Inflammatory macrophage (primary cell): ENCODE measurements around the gene KLHDC1.
A peak's percentile ranks its signal among the peaks of the same experiment; 100 is the strongest.
"Not testable (repeated sequence)": the region's sequence is repeated elsewhere in the genome, so short reads cannot be mapped to it uniquely, and the experiment has no call there.

Experiments
- DNase-seq, 2 donors: peaks; one replicate each; pipeline ENCODE4 v3.0.0-alpha.2; 2020 to 2022

Gene KLHDC1

GRCh38 chr14:49727171-49727570 lies 34.3 kb downstream of the KLHDC1 start:
- DNase-seq, result no peak

DNA sequence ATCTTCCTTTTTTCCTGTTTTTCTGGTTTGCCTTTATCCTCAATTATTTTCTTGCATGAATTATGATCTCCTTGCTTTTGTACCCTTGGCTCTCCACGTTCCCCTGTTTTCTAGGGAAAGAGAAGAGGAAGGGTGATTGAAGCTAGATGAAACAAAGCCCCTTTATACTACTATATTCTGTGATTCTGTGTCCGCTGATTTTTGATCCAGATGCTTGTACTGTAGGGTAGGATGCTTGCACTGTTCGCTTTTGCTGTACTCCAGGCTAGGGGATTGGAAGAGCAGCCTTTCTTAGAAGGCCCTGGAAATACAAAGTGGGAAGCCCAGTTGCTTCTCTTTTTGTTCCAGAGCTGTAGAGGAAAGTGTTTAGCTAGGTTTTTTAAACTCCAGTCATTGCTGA lies 40.0 kb downstream of the KLHDC1 start:
- no peak for DNase-seq

DNA sequence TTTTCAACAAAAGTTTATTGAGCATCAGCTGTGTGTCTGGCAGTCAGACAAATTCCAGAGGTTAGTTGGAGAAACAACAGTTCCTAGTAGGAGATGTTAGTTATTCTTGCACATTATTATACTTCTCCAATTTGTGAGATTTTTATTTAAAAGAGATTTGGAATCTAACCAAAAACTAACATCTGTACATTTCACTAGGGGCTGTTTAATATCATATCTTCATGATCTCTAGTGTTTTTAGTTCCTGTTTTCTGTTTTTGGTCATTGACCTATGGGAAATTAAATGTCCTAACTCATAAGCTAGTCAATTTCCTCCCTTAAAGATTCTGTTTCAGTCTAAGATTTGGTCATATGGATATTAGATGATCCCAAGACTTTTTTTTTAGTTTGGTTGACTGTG lies 40.9 kb downstream of the KLHDC1 start:
- no peak for DNase-seq

GRCh38 chr14:49735669-49736068 lies 42.7 kb downstream of the KLHDC1 start:
- not testable (repeated sequence) for DNase-seq

DNA sequence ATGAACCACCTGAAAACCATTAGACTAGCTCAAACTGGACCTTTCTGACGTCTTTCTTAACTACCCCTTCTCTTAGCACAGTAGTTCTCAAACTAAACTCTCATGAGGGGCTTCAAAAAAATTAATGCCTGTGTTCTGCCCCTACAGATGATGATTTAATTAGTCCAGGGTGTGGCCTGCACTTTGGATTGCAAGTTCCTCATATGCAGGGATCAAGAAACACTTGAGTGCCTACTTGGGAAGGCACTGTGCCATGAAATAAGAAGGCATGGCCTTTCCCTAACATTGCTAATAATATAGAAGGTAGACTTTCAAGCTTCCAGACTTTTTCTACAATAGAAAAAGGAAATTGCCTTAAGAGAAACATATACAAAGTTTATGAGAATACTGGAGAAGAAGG lies 52.3 kb downstream of the KLHDC1 start:
- DNase-seq, result no peak

- not testable (repeated sequence) for DNase-seq
These were observed 53.6 kb downstream of the KLHDC1 start for GRCh38 chr14:49746476-49746875.

GRCh38 chr14:49754570-49755097 lies 61.7 kb downstream of the KLHDC1 start:
- no peak for DNase-seq

GRCh38 chr14:49755378-49755777 lies 62.5 kb downstream of the KLHDC1 start:
- no peak for DNase-seq

DNA sequence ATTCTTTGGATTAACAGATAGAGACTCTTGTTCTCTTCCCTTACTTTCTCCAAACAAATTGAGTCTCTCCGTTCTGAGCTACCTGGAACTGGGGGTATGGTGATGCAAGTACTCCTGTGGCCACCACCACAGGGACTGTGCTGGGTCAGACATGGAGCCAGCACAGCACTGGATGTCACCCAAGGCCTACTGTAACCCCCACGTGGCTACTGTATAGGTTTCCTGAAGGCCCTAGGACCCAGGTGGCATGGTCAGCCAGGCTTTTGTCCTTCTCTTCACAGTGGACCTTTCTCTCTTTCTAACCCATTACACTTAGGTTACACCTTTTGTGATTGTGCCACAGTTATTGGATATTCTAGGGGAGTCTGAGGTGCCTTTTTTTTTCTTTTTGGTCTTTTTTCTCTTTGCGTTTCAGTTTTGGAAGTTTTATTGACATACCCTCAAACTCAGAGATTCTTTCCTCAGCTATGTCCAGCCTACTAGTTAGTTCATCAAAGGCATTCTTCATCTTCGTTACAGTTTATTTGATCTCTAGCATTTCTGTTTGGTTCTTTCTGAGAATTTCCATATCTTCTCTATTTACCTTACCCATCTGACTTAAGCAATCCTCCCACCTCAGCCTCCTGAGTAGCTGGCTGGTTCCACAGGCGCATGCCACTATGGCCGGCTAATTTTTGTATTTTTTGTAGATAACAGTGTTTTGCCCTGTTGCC lies 69.1 kb downstream of the KLHDC1 start:
- DNase-seq, result no peak

DNA sequence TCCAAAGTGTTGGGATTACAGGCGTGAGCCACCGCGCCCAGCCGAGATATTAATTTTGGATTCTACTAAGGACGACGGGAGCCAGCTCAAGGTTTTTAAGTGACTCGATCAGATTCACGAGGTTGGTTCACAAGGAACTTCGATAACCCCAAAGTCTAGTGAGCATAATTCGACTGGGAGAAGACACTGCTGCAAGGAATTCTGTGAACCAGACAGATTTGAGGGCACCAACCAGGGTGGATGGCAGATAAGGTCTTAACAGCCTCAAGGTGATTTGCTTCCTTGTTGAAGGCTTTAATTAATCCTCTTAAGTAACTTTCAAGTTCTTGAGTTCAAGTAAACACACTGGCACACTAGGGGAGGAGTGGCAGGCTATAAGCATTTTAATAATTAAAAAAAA lies 73.9 kb downstream of the KLHDC1 start:
- no peak for DNase-seq

GRCh38 chr14:49767270-49767570 lies 74.3 kb downstream of the KLHDC1 start:
- no peak for DNase-seq

DNA sequence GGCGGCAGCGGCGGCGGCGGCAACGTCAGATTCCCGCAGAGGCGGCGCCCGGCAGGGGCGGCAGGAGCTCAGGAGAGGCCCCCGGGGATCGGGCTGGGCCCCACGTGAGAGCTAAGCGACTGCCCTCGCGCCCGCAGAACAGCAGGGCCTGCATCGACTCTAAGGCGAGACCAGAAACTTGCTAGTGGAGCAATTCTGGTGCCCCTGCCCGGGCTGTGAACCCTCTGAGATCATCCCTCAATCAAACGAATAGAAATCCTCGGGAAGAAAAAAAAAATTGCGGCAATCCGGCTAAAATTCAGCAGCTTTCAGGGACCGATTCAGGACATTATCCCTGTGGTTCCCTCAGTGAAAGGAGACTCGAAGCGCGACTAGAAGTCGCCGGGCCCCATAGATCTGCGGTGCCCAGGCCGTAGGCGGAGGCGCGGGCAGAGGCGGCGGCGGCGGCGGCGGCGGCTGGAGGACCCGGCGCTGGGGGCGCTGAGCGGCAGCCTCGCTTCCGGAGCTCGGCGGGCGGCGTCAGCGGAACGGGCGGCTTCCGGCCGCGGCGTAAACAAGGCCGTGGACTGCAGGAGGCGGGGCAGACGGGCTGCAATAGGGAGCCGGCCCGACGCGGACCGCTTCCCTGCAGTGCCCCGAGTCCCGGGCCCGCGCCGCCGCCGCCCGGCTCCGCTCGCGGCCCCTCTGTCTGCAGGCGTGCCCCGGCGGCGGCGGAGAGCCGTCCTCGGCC lies 74.8 kb downstream of the KLHDC1 start, which contains the start of gene KLHDC2:
TSS of gene KLHDC2 (plus strand) at position 583 of the 730 bp plus-strand sequence. CDS start 316 bp downstream, outside the sequence.
- DNase-seq, result peak; percentile 89 to 94

- DNase-seq, result peak; percentile 59 to 80
These were observed 75.6 kb downstream of the KLHDC1 start for GRCh38 chr14:49768301-49769121.

- no peak for DNase-seq
These were observed 76.3 kb downstream of the KLHDC1 start for GRCh38 chr14:49769171-49769570.

DNA sequence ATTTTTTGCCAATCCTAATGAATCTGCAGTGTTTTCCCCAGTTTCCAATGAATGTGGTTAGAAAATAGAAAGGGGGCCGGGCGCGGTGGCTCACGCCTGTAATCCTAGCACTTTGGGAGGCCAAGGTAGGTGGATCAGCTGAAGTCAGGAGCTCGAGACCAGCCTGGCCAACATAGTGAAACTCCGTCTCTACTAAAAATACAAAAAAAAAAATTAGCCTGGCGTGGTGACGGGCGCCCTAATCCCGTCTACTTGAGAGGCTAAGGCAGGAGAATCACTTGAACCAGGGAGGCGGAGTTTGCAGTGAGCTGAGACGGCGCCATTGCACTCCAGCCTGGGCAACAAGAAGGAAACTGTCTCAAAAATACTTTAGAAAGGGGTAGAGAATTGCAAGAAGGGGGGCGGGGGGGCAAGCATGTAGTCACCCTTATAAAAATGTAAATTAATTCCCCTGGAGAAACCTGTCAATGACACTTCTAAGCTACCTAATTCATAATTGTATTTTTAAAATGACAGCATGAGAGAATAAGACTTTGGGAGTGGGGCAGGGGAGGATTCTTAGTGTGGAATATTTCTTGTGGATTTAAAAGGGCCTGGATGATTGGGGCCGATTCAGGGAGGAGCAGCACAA lies 76.8 kb downstream of the KLHDC1 start:
- DNase-seq, result no peak

- DNase-seq, result no peak
These were observed 77.4 kb downstream of the KLHDC1 start for GRCh38 chr14:49770212-49770817.

DNA sequence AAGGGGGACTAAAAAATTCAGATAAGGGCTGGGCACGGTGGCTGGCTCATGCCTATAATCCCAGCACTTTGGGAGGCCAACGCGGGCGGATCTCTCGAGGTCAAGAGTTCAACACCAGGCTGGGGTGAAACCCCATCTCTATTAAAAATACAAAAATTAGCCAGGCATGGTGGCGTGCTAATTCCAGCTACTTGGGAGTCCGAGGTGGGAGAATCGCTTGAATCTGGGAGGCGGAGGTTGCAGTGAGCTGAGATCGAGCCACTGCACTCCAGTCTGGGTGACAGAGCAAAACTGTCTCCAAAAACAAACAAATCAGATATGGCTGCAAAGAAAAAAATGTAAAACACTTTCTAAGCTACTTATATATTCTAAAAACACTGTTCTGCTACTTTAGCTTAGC lies 78.8 kb downstream of the KLHDC1 start:
- not testable (repeated sequence) for DNase-seq

- DNase-seq, result no peak
These were observed 81.2 kb downstream of the KLHDC1 start for GRCh38 chr14:49774106-49774505.

DNA sequence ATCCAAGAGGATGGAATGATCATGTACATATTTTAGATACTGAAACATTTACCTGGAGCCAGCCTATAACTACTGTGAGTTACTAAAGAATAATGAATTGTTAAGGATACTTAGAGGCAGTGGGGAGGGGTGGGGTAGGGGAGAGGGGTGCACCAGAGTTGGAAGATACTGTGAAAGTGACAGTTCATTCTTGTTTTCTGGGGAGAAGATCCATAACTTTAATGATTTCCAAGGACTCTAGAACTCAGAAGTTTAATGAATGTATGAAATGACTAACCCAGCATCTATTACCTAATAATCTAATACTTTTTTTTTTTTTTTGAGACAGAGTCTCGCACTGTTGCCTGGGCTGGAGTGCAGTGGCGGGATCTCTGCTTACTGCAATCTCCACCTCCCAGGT lies 85.5 kb downstream of the KLHDC1 start:
- no peak for DNase-seq

DNA sequence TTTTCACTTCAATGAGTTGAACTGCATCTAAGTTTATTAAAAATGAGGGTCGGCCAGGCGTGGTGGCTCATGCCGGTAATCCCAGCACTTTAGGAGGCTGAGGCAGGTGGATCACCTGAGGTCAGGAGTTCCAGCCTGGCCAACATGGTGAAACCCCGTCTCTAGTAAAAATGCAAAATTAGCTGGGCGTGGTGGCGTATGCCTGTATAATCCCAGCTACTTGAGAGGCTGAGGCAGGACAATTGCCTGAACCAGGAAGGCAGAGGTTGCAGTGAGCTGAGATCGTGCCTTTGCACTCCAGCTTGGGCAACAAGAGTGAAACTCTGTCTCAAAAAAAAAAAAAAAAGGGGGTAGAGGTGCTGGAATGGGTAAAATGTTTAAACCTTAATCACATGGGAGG lies 88.1 kb downstream of the KLHDC1 start:
- not testable (repeated sequence) for DNase-seq

- DNase-seq, result no peak
These were observed 90.6 kb downstream of the KLHDC1 start for GRCh38 chr14:49783394-49784014.

DNA sequence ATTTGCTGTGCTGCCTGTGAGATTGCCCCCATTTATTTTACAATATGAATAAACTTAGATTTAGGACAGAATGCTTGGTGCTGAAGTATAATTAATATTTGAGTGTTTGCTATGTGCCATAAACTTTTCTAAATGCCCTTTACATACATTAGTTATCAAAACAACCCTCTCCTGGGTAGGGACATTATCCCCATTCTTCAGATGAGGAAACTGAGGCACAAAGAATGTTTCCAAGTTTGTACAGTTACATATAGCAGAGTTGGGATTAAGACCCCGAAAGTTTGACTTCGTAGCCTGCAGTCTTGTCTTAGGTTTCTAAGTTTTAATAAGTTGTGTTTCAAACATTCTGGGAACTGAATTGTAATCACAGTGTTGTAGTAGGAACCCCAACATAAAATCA lies 93.4 kb downstream of the KLHDC1 start:
- DNase-seq, result no peak
